ENCODE measurements around the gene ZNF366. TPM values are rescaled to one million over a fixed set of nuclear protein-coding genes. Genes with fewer than 3 reads are reported as not detected.

The ZNF366 gene
- total and polyA plus RNA-seq, 2 experiments from 2014 or later, result 2.5 TPM; not detected in 1

GRCh38 chr5:72479921-72480320 is 27.3 kb downstream of the ZNF366 start:
- Histone ChIP-seq H3K4me2 (no peak overlapping the region), H3K27ac (no peak overlapping the region), H3K4me1 (ENCODE audit: insufficient read depth) (no peaks in the 10 kb centered on the region), H3K9me2 (replicated peaks; ENCODE audit: insufficient read depth) (no peaks in the 10 kb centered on the region), H2AFZ (no peak overlapping the region), H3K27me3 (no peaks in the 10 kb centered on the region), H3K36me3 (replicated peaks; ENCODE audit: insufficient read depth, low read depth) (no peaks in the 10 kb centered on the region), H3K79me2 (no peaks in the 10 kb centered on the region), H3K9me3 (ENCODE audit: low read depth) (no peaks in the 10 kb centered on the region), H3K4me3 (no peak overlapping the region), H4K20me1 (ENCODE audit: insufficient read depth, poor library complexity, severe bottlenecking) (no peaks in the 10 kb centered on the region)
- TF ChIP-seq CTCF (IDR thresholded peaks at IDR 0.05; ENCODE audit: poor library complexity), result no peak
- TF ChIP-seq EZH2phosphoT487 (IDR thresholded peaks at IDR 0.05; ENCODE audit: low read depth, severe bottlenecking, unreplicated experiment), result no peak
- no peak for TF ChIP-seq EZH2 (IDR thresholded peaks at IDR 0.05; ENCODE audit: borderline replicate concordance)
- 71% methylated on average over 1 of the region's 1 CpG for WGBS (ENCODE audit: low lambda C conversion rate, missing lambda C conversion rate)
- no peak for DNase-seq (ENCODE audit: low spot score)

GRCh38 chr5:72478684-72479083 is 28.5 kb downstream of the ZNF366 start:
- no peak for DNase-seq (ENCODE audit: low spot score)

DNA sequence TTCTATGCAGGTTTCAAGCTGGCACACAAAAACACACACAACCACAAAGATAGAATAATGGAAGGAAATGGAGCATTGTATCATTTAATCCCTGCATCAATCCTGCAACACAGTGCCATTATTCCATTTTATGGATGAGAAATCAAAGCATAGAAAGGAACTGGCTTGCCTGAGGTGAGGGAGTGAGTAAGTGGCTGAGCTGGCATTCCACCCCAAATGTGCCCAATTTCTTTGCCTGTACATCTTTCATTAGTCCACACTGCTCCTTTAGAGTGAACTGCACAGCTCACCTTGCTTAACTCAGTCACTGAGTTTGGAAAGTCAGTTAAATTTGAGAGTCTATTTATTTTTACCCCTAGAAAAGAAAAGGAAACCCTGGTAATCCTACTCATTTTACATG is 28.9 kb downstream of the ZNF366 start:
- Histone ChIP-seq H2AFZ (no peak overlapping the region), H3K27me3 (no peaks in the 10 kb centered on the region), H3K4me2 (no peak overlapping the region), H3K4me1 (ENCODE audit: insufficient read depth) (no peaks in the 10 kb centered on the region), H3K79me2 (no peaks in the 10 kb centered on the region), H3K27ac (no peak overlapping the region), H3K9me2 (replicated peaks; ENCODE audit: insufficient read depth) (no peaks in the 10 kb centered on the region), H3K4me3 (no peak overlapping the region), H3K9me3 (ENCODE audit: low read depth) (no peaks in the 10 kb centered on the region), H3K36me3 (replicated peaks; ENCODE audit: insufficient read depth, low read depth) (no peaks in the 10 kb centered on the region), H4K20me1 (ENCODE audit: insufficient read depth, poor library complexity, severe bottlenecking) (no peaks in the 10 kb centered on the region)
- no peak for TF ChIP-seq CTCF (IDR thresholded peaks at IDR 0.05; ENCODE audit: poor library complexity)
- TF ChIP-seq EZH2phosphoT487 (IDR thresholded peaks at IDR 0.05; ENCODE audit: low read depth, severe bottlenecking, unreplicated experiment), result no peak
- TF ChIP-seq EZH2 (IDR thresholded peaks at IDR 0.05; ENCODE audit: borderline replicate concordance), result no peak
- DNase-seq (ENCODE audit: low spot score), result no peak

More at GRCh38 chr5:72478684-72479083, 28.5 kb downstream of the ZNF366 start:
- Histone ChIP-seq H2AFZ (no peak overlapping the region), H3K4me3 (no peak overlapping the region), H3K79me2 (no peaks in the 10 kb centered on the region), H3K36me3 (replicated peaks; ENCODE audit: insufficient read depth, low read depth) (no peaks in the 10 kb centered on the region), H3K4me2 (no peak overlapping the region), H3K9me3 (ENCODE audit: low read depth) (no peaks in the 10 kb centered on the region), H4K20me1 (ENCODE audit: insufficient read depth, poor library complexity, severe bottlenecking) (no peaks in the 10 kb centered on the region), H3K27ac (no peak overlapping the region), H3K9me2 (replicated peaks; ENCODE audit: insufficient read depth) (no peaks in the 10 kb centered on the region), H3K27me3 (no peaks in the 10 kb centered on the region), H3K4me1 (ENCODE audit: insufficient read depth) (no peaks in the 10 kb centered on the region)
- 82% methylated on average over 1 of the region's 1 CpG for WGBS (ENCODE audit: low lambda C conversion rate, missing lambda C conversion rate)
- TF ChIP-seq EZH2phosphoT487 (IDR thresholded peaks at IDR 0.05; ENCODE audit: low read depth, severe bottlenecking, unreplicated experiment), result no peak
- no peak for TF ChIP-seq CTCF (IDR thresholded peaks at IDR 0.05; ENCODE audit: poor library complexity)

- 81% methylated on average over 4 of the region's 4 CpGs for WGBS (ENCODE audit: low lambda C conversion rate, missing lambda C conversion rate)
- H3K9me2 ChIP-seq (replicated peaks; ENCODE audit: insufficient read depth), result no peaks in the 10 kb centered on the region
- TF ChIP-seq CTCF (IDR thresholded peaks at IDR 0.05; ENCODE audit: poor library complexity) (no peak), EZH2 (IDR thresholded peaks at IDR 0.05; ENCODE audit: borderline replicate concordance) (no peak), EZH2phosphoT487 (IDR thresholded peaks at IDR 0.05; ENCODE audit: low read depth, severe bottlenecking, unreplicated experiment) (no peak)
- no peaks in the 10 kb centered on the region for H3K36me3 ChIP-seq (replicated peaks; ENCODE audit: insufficient read depth, low read depth)
- no peak overlapping the region for H3K4me3 ChIP-seq
- no peaks in the 10 kb centered on the region for H3K27me3 ChIP-seq
- H3K4me2 ChIP-seq, result no peak overlapping the region
- no peaks in the 10 kb centered on the region for H4K20me1 ChIP-seq (ENCODE audit: insufficient read depth, poor library complexity, severe bottlenecking)
- H2AFZ ChIP-seq, result no peak overlapping the region
- H3K9me3 ChIP-seq (ENCODE audit: low read depth), result no peaks in the 10 kb centered on the region
- no peak overlapping the region for H3K27ac ChIP-seq
- H3K79me2 ChIP-seq, result no peaks in the 10 kb centered on the region
- H3K4me1 ChIP-seq (ENCODE audit: insufficient read depth), result no peaks in the 10 kb centered on the region
- DNase-seq (ENCODE audit: low spot score), result no peak
These were observed 29.6 kb downstream of the ZNF366 start for GRCh38 chr5:72477644-72478043.
